Astrocyte of the cerebellum (primary cell): ENCODE data around the gene RBMS1.
A peak's percentile ranks its signal among the peaks of the same experiment; 100 is the strongest.
"Not testable (repeated sequence)": the region's sequence is repeated elsewhere in the genome, so short reads cannot be mapped to it uniquely, and the experiment has no call there.

ENCODE experiments used
- DNase-seq: peaks from one replicate; pipeline ENCODE4 v3.0.0-alpha.2; 2011; ENCODE audit warnings: low read depth
- H3K4me3 ChIP-seq: 2 replicates; pipeline ENCODE4 v1.5.1; 2011; ENCODE audit warnings: mild to moderate bottlenecking, low read depth, low read length, moderate library complexity
- in situ Hi-C: cut with HindIII; loops from 2 replicates; pipeline ENCODE4 v1.10.0; 2017; ENCODE audit warnings: low sequenced_read_pairs
- TF ChIP-seq, protein P1 (sequence below): IDR thresholded peaks from 2 replicates; pipeline ENCODE4 v1.5.1; 2012; ENCODE audit warnings: low read length, low read depth, moderate library complexity, mild to moderate bottlenecking; ENCODE audit errors: missing control alignments

RBMS1 gene

GRCh38 chr2:160368988-160369930 lies 124.3 kb downstream of the RBMS1 start:
- in situ Hi-C loops = no loop called here
- DNase-seq = no peak
- H3K4me3 ChIP-seq = no peak overlapping the region
- TF ChIP-seq, protein P1, sequence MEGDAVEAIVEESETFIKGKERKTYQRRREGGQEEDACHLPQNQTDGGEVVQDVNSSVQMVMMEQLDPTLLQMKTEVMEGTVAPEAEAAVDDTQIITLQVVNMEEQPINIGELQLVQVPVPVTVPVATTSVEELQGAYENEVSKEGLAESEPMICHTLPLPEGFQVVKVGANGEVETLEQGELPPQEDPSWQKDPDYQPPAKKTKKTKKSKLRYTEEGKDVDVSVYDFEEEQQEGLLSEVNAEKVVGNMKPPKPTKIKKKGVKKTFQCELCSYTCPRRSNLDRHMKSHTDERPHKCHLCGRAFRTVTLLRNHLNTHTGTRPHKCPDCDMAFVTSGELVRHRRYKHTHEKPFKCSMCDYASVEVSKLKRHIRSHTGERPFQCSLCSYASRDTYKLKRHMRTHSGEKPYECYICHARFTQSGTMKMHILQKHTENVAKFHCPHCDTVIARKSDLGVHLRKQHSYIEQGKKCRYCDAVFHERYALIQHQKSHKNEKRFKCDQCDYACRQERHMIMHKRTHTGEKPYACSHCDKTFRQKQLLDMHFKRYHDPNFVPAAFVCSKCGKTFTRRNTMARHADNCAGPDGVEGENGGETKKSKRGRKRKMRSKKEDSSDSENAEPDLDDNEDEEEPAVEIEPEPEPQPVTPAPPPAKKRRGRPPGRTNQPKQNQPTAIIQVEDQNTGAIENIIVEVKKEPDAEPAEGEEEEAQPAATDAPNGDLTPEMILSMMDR = no peak

DNA sequence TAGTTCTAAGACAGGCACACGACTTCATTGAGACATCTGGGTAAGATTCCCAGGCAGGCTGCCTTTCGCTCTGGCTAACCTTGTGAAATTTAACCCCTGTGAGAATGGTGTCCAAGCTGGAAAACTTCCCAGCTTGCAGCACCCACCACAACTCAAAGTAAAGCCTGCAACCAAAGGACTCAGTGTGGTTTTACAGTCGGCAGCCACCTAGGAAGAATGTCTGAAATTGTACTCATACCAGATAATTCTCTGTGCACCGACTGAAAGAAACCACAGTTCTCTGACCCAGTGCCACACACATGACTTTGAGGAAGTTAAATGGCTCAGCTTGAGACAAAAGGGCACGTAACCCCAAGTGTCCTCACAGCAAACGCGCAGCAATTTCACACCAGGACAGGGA lies 125.7 kb downstream of the RBMS1 start:
- peak; percentile 99 for DNase-seq
- TF ChIP-seq, protein P1 = no peak
- H3K4me3 ChIP-seq = no peak overlapping the region
- in situ Hi-C loops = no loop called here

DNA sequence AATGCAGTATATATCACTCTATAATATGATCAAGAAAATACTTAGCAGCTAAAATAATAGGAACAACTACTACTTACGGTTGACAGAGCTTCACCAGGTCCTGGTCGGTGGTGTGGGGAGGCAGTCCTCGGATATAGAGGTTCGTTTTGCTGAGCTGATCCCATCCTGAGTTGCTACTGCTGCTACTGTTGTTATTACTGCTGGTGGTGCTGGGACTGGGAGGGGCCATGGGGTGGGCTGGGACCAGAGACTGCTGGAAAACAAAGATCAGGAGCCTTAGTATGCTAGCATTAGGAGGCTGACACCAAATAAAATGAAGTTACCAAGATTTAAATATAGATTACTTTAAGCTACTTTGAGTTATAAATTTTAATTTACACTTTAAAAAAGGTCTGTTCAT lies 126.5 kb downstream of the RBMS1 start:
- H3K4me3 ChIP-seq, in situ Hi-C loops, DNase-seq: not testable (repeated sequence)

- TF ChIP-seq, protein P1 = no peak
- in situ Hi-C loops = no loop called here
- H3K4me3 ChIP-seq = no peak overlapping the region
Observed at GRCh38 chr2:160366474-160366873, 127.1 kb downstream of the RBMS1 start.

DNA sequence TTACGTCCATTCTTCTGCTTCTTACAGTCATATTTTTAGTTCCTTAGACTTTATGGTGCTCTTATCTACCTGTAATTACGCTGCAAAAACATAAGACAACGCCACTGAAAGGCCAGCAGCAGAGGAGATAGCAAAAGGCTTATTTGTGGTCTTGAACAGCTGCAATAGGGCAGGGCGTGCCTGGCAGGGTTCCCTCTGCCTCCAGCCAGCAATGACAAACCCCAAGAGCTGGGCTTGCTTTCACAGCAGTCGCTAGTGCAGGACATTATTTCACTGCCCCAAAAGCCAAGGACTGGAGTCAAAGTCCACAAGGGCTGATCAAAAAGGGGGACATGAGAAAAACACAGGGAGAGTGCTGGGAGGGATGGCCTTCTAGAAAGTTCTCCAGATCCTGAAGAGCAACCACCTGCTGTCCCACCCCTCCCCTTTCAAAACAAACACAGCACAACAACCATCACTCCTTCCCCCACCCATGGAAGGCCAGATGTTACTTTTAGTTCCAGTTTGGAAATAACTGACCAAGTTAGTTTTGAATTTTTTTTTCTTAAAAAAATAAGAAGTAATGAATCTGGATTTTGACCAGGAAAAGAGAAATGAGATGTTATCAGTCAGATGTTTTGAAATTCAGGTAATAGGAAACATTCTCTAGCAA lies 127.8 kb downstream of the RBMS1 start:
- no peak overlapping the region for H3K4me3 ChIP-seq
- no peak for DNase-seq
- TF ChIP-seq, protein P1 = no peak
- in situ Hi-C loops = no loop called here

More at GRCh38 chr2:160366474-160366873, 127.1 kb downstream of the RBMS1 start:
- no peak for DNase-seq

DNA sequence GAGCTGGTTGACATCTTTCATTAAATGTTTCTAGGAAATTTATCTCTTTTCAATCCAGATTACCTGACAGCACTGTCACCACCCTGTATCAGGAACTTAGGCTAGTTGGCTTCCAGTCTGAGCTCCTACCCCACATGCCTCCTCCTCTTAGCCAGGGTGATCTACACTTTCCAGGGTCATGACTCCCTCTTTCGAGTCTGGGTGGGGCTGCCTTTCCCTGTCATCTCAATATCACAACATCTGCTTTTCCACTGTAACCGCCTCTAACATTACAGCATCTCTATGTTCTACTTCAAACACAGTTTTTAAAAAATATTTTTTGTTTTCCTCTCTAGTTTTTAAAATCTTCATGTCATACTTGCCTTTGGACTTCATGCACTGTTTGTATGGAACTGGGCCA lies 129.2 kb downstream of the RBMS1 start:
- no peak for DNase-seq
- TF ChIP-seq, protein P1 = no peak

GRCh38 chr2:160363961-160364360 lies 129.6 kb downstream of the RBMS1 start:
- no peak for DNase-seq
- in situ Hi-C loops = no loop called here
- H3K4me3 ChIP-seq = no peak overlapping the region
- TF ChIP-seq, protein P1 = no peak

More for the DNA sequence above, 129.2 kb downstream of the RBMS1 start:
- H3K4me3 ChIP-seq = no peak overlapping the region
- in situ Hi-C loops = no loop called here
